Middle frontal gyrus (tissue), 1 donor: ENCODE results near the gene L3HYPDH.
"Not testable (repeated sequence)": the region's sequence is repeated elsewhere in the genome, so short reads cannot be mapped to it uniquely, and the experiment has no call there.

Source experiments
- DNase-seq: peaks from one replicate; pipeline ENCODE4 v3.0.0-alpha.2; 2015; ENCODE audit warnings: low spot score; ENCODE audit errors: extremely low spot score

The L3HYPDH gene

DNA sequence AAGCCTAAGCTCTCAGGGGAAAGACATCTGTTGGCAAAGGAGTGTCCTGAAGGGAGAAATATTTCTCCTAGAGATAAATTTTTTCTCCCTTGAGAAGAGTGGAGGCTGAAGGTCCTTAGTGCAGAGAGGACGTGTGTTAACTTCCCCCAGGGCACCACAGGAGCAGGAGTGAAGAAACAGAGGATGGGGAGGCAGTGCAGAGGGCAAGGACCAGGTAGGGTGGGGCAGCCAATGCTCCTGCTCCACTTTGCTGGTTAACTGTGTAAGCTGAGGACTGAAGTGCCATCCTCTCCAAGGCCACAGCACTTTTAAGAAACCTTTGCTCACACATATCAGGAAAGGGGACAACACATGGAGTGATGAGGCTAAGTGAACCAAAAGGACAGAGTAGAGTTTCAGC, 4.0 kb downstream of the L3HYPDH start:
- DNase-seq = no peak

DNA sequence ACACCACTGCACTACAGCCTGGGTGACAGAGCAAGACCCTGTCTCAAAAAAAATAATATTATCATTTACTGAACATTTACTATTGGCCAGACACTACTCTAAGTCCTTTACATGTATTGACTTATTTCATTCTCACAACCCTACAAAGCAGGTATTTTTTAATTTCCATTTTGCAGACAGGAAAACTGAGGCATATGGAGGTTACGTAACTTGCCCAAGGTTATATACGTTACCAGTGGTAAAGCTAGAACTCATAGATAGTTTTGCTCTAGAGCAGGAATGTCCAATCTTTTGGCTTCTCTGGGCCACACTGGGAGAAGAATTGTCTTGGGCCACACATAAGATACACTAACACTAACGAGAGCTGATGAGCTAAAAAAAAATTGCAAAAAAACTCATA, 5.7 kb downstream of the L3HYPDH start:
- DNase-seq = no peak

DNA sequence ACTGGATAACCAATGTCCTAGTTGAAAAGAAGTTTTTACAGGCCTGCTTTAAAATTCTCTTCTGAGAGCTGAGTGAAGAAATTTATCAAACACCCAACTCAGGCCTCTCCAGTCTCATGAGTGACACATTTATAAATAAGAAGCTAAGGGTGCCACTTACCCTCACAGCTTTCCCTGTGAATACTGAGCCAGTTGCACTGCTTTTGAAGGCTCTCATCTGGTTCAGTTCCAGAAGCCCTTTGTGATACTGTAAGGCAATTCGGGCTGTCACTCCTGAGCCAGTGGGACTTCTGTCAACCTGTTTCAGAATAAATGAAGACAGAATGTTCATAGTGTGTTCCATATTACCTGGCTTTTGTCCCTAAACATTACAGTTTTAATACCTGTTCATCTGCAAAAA, 8.5 kb downstream of the L3HYPDH start:
- no peak for DNase-seq

DNA sequence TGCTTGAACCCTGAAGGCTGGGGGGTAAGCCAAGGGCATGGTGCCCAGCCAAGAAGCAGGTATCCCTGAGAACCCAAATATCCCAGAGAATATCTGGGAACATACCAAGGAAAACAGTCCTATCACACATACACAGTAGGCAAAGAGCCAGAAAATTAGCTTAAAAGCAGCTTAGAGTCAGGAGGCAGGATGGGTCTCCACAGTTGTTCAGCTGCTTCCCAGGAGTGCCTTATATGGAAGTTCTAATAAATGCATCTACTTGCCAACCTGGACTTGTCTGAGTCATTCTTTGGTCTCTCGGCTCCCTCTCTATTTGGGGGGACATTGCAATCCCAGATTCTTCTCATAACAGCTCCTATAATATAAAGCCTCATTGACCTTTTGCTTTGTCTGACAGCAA, 10.0 kb downstream of the L3HYPDH start:
- DNase-seq = no peak

DNA sequence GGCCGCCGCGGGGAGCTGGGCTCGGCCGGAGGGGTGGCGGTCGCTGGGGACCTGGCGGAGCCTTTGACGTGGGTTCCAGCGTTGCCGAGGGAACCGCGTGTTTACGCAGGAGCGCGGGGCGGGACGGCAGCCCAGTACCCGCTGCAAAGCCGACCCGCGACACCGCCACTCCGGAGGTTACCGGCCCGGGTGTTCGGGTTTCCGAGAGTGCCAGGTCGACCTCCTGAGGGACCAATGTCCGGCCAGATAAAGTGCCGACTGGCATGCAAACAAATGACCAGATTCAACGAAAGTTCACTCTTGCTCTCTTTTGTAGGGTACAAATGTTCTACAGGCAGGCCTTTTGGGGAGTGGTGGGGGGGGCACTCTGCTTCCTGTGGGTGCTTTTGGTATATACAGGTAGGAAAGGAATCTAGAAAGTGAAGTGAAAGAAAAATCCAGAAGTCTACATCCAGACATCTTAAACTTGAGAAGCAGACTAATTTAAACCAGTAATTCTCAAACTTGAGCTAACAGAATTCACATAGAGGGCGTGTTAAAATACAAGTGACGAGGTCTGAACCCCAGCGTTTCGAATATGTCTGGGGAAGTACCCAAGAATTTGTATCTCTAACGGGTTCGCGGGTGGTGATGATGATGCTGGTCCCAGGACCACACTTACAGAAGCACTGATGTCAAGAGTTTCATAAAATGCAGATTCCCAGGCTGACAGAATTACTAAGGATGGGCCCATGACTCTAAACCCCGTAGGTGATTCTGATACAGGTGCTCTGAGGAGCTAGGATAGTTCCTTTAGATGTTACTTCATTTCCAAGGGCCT, 18.7 kb downstream of the L3HYPDH start, which contains the start of gene GPR135:
TSS of gene GPR135 (minus strand) at position 65 of the 820 bp plus-strand sequence. CDS start 154 bp downstream, outside the sequence.
- no peak for DNase-seq

DNA sequence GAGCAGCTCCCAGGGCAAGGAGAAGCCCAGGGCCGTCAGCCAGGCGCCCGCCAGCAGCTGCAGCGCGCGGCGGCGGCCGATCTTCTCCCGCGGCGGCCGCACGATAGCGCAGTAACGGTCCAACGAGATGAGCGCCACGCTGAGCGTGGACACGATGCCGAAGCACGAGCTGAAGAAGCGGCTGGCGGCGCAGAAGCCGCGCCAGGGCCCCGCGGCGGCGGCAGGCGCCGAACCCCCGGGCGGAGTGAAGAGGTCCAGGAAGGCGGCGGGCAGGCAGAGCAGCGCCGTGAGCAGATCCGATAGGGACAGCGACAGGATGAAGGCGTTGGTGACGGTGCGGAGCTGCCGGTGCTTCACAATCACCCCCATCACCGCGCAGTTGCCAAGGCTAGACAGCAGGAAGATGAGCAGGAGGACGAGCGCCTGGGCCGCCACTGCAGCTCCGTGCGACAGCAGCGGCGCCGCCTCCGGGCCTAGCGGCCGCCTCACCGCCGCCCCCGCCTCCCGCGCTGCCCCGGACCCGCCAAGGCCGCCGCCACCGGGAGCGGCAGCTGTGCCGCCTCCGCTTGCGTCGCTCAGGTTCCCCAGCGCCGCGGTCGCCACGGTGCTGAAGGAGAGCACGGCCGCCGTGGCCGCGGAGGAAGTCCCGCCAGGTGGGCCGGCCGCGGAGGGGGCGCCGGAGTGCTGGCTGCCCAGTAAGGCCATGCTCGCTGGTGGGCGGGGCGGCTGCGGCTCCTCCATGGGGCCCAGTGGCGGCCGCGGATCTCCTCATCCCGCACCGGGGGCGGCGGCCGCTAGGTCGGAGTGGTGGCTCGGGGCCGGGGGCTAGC, 19.5 kb downstream of the L3HYPDH start:
- DNase-seq = no peak

DNA sequence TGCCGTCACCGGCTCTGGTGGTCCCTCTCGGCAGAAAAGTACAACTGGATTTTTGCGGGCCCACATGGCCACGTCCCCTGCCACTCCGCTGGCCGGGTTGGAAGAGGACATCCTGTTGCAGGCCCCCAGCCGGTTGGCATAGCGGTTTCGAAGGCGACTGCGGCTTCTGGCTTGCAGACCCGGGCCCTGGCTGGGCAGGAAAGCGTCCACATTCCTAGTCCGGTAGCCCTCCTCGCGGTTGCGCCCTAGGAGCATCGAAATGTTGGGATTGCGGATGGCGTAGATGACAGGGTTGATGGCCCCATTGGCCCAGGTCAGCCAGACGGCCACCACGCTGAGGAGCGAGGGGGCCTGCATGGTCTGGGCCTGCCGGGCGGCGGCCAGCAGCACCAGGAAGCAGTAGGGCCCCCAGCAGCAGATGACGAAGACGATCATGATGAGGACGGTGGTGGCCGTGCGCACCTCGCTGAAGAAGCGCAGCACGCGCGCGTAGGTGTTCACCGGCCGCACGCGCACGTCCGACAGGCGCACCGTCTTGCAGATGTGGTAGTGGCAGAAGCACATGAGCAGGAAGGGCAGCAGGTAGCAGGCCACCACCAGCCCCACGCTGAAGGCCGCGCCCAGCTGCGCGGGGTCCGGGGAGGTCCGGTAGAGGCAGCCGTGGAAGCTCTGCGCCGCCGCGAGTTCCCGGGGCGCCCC, 20.3 kb downstream of the L3HYPDH start:
- DNase-seq = no peak

DNA sequence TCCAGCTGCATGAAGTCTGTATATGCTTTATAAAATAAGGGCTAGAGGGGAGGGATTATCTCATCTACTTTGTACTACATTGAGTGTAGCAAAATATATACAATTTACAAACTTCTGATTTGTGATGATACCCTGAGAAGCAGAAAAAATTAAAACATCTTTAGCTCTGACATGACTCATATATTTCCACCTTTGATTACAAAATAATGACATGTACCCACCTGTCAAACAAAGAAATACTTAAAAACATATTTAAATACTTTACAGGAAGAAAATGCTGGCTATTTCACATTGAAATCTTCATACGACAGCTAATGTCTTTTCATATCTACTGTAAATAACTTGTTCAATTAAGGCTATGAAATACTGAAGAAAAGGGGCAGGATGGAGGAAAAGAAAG, 22.3 kb downstream of the L3HYPDH start:
- DNase-seq = no peak

DNA sequence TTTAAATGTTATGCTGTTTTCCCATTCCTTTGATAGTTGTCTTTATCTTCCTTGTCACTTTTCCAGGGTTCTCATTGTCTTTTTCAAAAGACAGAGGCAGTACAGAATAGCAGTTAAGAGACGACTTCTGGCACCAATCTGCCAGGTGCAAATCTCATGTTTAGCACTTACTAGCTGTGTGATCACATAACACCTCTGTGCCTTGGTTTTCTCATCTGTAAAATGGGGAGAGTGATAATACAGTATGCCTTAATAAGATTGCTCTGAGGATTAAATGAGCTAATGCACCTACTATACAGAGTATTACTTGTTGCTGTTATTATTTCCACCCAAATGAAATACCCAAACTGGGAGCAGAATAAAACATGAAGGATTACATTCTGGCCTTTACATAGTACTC, 23.8 kb downstream of the L3HYPDH start:
- no peak for DNase-seq

DNA sequence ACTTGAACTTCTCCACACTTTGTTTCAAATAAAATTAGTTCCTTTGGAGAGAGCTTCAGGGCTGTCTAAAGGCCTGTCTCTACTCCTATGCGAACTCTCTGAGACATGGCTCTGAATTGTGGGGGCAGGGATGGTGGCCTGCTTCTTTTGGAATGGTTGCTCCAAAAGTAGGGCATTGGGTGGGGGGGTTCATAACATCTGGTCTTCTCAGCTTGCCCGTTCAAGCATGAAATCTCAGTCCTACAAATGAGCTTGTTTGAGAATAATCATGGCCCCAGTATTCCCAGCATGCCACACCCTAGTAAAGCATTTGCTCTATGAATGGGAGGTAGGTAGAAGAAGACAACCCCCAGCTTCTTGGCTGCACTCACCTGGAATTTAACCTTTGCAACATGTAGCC, 25.7 kb downstream of the L3HYPDH start:
- DNase-seq = no peak

DNA sequence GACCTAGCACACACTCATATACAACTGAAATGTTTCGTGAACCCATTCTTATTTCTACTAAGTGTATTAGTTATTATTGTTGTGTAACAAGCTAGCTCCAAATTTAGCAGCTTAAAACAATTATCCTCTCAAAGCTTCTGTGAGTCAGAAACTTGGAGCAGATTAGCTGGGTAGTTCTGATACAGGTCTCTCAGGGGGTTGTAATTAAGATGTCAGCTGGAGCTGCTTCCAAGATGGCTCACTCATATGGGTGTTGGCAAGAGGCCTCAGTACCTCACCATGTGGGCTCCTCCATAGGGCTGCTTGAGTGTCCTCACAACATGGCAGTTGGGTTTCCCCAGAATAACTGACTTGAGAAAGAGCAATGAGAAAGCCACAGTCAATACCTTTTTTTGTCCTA, 28.8 kb downstream of the L3HYPDH start:
- DNase-seq = no peak

DNA sequence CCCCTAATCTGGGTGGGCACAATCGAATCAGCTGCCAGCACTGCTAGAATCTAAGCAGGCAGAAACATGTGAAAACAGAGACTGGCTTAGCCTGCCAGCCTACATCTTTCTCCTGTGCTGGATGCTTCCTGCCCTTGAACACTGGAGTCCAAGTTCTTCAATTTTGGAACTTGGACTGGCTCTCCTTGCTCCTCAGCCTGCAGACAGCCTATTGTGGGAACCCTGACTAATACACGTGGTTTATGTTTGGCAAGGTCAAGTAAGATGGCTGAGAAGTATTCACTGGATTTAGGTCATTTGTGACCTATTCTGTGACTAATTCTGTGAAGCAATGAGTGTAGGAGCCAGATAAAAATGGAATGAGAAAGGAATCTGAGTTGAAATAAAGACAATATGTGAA, 30.1 kb downstream of the L3HYPDH start:
- no peak for DNase-seq

DNA sequence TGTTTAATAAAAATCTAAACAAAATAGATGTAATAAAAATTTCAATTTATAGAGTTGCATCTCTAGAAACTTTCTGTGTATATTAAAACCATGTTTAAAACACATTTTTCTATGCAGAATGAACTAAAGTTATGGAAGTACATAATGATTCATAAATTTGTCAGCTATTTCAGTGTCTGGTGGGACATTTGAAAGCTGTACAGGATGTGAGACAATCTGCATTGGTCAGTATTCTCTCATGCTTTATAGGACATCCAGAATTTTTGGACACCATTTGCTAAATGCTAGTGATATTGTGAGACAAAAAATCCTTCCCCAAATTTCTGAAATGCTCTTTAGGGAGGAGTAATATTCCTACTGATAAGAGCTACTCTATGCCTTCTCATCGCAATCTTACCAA, 32.4 kb downstream of the L3HYPDH start:
- DNase-seq = no peak

DNA sequence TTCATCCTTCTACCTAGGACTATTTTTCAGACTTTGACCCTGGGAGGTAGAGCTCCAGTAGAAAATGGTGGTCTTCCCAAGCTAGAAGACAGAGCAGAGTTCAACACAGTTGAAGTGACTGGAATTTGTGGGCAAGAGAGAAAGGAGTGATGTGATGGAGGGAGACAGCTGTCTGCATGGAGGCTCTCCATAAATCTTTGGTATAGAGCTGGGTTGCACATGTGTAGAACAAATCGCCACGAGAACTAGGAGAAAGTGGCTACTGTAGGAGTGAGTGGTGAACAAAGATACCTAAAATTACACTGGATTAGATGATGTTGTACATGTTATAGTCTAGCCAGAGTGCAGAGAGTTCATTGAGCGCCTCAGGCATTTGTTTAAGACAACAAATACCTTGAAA, 33.5 kb downstream of the L3HYPDH start:
- DNase-seq = no peak

DNA sequence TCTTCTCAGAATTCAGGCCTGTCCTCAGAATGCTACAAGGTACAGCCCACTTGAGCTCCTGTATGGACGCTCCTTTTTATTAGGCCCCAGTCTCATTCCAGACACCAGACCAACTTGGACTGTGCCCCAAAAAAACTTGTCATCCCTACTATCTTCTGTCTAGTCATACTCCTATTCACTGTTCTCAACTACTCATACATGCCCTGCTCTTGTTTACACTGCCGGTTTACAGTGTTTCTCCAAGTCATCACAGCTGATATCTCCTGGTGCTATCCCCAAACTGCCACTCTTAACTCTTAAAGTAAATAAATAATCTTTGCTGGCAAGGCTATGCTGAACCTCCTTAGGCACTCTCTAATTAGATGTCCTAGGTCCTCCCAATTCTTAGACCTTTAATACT, 35.5 kb downstream of the L3HYPDH start:
- DNase-seq = not testable (repeated sequence)

DNA sequence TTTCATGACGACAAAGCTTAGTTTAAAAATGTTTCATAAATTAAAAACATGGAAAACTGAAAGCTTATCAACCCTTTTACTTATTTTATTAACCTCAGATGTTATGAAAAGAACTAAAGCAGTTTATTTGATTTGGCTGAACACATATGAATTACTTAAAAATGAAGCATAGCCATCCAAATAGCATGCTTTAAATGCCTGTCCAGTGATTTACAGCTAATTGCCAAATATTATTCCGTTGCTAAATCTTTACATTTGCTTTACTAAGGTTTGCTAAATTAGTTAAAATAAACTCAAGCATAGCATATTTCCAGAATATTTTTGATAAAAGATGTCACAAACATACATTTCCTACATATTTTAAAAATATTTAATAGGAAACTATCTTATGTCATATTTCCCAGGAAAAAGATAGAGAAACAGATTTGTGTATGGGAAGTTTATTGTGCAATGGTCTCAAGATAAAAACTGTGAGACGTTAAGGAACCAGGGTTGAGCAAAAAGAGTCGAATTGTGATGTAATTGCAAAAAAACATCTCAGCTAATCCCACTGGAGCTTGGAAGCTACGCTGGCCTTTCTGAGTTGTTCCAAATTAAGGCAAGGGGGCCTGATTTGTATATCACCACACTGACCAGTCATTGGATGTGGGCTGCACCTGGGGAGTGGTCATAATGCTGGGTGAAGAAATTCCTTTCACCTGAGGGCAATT, 44.8 kb downstream of the L3HYPDH start:
- no peak for DNase-seq

DNA sequence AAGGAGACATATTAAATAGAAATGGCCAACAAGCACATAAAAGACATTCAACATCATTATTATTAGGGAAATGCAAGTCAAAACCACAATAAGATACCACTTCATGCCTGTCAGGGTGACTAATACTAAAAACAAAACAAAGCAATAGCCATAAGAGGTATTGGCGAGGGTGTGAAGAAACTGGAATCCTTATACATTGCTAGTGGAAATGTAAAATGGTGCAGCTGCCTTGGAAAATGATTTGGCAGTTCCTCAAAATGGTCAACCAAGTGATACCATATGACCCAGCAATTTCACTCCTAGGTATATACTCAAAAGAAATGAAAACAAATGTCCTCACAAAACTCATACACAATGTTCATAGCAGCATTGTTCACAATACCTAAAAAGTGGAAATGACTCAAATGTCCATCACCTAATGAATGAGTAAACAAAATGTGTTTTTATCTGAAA, 46.0 kb downstream of the L3HYPDH start:
- DNase-seq = no peak

DNA sequence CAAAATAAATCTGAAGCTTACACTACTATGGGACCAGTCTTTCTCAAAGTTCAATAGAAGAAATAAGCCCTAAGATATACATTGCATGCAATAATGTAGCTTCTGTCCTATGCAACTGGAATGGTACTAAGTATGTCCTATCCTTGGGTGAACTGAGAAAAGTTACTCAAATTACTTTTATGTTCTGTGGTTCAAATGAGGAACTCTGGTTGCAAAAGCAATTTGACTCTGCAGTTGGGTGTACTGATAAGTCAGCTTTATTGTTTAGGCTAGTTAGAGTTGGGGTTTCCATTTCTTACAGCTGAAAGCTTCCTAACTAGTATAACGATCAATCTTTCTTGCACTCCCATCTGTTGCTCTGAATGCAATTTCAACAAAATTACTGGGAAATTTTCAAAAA, 48.2 kb downstream of the L3HYPDH start:
- DNase-seq = no peak

DNA sequence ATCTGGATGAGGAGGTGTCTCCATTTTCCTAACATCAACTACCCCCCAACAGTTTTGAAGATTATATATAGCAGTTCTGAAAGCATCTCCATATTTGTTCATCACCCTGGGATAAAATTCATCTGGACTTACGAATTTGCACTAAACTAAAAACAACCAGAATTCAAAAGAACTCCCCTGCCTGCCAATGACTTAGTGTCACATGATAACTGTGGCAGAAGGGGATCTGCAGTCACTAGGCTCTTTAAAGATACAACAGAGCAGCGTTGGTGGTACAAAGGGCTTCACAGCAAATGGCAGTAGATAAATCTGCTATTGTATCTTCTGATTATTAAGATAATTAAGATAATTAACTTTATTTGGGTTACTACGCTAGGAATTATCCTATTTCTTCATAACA, 49.1 kb downstream of the L3HYPDH start:
- DNase-seq = no peak

DNA sequence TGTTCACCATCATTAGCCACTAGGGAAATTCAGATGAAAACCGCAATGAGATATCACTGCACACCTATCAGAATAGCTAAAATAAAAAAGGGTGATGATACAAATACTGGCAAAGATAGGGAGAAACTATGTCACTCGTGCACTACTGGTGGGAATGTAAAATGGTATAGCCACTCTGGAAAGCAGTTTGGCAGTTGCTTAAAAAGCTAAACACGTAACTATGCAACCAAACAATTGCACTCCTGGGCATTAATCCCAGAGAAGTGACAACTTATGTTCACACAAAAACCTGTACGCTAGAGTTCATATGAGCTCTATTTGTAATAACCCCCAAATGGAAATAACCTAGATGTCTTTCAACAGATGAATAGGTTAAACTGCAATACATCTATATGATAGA, 54.4 kb downstream of the L3HYPDH start:
- no peak for DNase-seq

DNA sequence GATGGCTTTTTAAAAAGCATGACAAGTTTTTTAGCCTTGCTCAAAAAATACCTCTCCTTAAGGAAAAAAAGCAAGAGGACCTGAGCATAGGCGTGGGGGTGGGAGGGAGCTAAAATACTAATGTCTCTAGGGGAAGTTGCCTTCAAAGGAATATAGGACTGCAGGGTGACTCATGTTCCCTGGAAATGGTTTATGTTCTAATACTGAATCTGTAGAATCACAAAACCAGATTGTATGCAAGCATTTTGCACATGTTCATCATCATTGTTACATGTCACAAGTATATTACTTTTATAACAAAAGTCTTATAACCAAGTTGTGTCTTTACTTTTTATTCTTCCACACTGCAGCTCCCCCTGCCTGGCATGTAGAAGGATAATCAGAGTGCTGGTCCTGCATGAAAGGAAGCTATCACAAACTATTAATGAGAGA, 55.6 kb downstream of the L3HYPDH start:
- DNase-seq = no peak
